Measurements from ENCODE around the gene PCED1A. TPM values are rescaled to one million over a fixed set of nuclear protein-coding genes. Genes with fewer than 3 reads are reported as not detected.

Gene PCED1A
- polyA plus RNA-seq, 3 donors: 74.9 to 85.7 (median 76.3) TPM

- DNase-seq: no peak
These were observed 30.6 kb upstream of the PCED1A start for GRCh38 chr20:2871111-2871465.

- DNase-seq: no peak
These were observed 28.9 kb upstream of the PCED1A start for GRCh38 chr20:2869381-2869780.

- DNase-seq: no peak
These were observed 26.8 kb upstream of the PCED1A start for GRCh38 chr20:2867081-2867864.

GRCh38 chr20:2866236-2866635 is 25.8 kb upstream of the PCED1A start:
- no peak for DNase-seq

GRCh38 chr20:2865630-2866029 is 25.2 kb upstream of the PCED1A start:
- no peak for DNase-seq

- DNase-seq: no peak
These were observed 24.6 kb upstream of the PCED1A start for GRCh38 chr20:2865101-2865500.

- DNase-seq: no peak
These were observed 24.2 kb upstream of the PCED1A start for GRCh38 chr20:2864626-2865025.

GRCh38 chr20:2859330-2860121 is 19.1 kb upstream of the PCED1A start:
- no peak for DNase-seq

- DNase-seq: no peak
These were observed 18.1 kb upstream of the PCED1A start for GRCh38 chr20:2858591-2858990.

GRCh38 chr20:2851086-2851485 is 10.6 kb upstream of the PCED1A start:
- no peak for DNase-seq

GRCh38 chr20:2849529-2849928 is 9.1 kb upstream of the PCED1A start:
- DNase-seq: no peak

GRCh38 chr20:2847802-2848201 is 7.3 kb upstream of the PCED1A start:
- DNase-seq: no peak

- no peak for DNase-seq
These were observed 6.2 kb upstream of the PCED1A start for GRCh38 chr20:2846698-2847097.

- DNase-seq: no peak
These were observed 5.2 kb upstream of the PCED1A start for GRCh38 chr20:2845607-2846006.

GRCh38 chr20:2840967-2841531 is 594 bp upstream of the PCED1A start:
- DNase-seq: no peak

- no peak for DNase-seq
These were observed 720 bp downstream of the PCED1A start for GRCh38 chr20:2839732-2840137.

GRCh38 chr20:2838847-2839671 is 1.4 kb downstream of the PCED1A start:
- no peak for DNase-seq

- no peak for DNase-seq
These were observed 2.2 kb downstream of the PCED1A start for GRCh38 chr20:2838170-2838797.

GRCh38 chr20:2837221-2837960 is 3.1 kb downstream of the PCED1A start:
- DNase-seq: no peak

GRCh38 chr20:2836035-2836434 is 4.4 kb downstream of the PCED1A start:
- DNase-seq: no peak

GRCh38 chr20:2835331-2835796 is 5.1 kb downstream of the PCED1A start:
- DNase-seq: no peak

All from renal pelvis (tissue), 4 donors.